Measurements from ENCODE around the gene SAMHD1.

GRCh38 chr20:36850759-36851158 lies 100.7 kb downstream of the SAMHD1 start:
- TF ChIP-seq PHF8 (IDR thresholded peaks at IDR 0.05; ENCODE audit: borderline replicate concordance, low read depth) (no peak), POLR2A (IDR thresholded peaks at IDR 0.05; ENCODE audit: low read length) (no peak), NR3C1 (IDR thresholded peaks at IDR 0.05) (no peak), CHD2 (IDR thresholded peaks at IDR 0.05; ENCODE audit: low read length, partially characterized antibody) (no peak), FOXS1 (CRISPR knock-in tag; IDR thresholded peaks at IDR 0.05) (no peak), EP300 (IDR thresholded peaks at IDR 0.05) (no peak), RAD21 (conservative IDR thresholded peaks at IDR 0.05 in 1 of 2, IDR thresholded peaks at IDR 0.05 in 1 of 2) (no peak), CTCF (IDR thresholded peaks at IDR 0.05) (no peak), RCOR1 (IDR thresholded peaks at IDR 0.05; ENCODE audit: low read depth, low read length) (no peak)

All from A549 (cell line).